ENCODE data around the gene SPRING1.

Gene SPRING1

GRCh38 chr12:116708826-116709756 lies 28.8 kb downstream of the SPRING1 start:
- H3K27ac ChIP-seq (ENCODE audit: low read depth, low read length): no peak overlapping the region
- peak overlapping the region; percentile 70 for H3K4me3 ChIP-seq (ENCODE audit: low read depth, low read length)
- no peaks in the 10 kb centered on the region for H3K36me3 ChIP-seq (ENCODE audit: insufficient read depth, low read length)
- peaks cover 18% of the 10 kb centered on the region for H3K27me3 ChIP-seq (ENCODE audit: insufficient read depth, low read length)
- H2AFZ ChIP-seq (ENCODE audit: low read length, unreplicated experiment): peak overlapping the region; percentile 92
- peaks cover 19% of the 10 kb centered on the region for H3K4me1 ChIP-seq (ENCODE audit: control insufficient read depth, insufficient read depth, low read length, unreplicated experiment)
- H3K79me2 ChIP-seq (ENCODE audit: control insufficient read depth, insufficient read depth, low read length, unreplicated experiment): no peaks in the 10 kb centered on the region

DNA sequence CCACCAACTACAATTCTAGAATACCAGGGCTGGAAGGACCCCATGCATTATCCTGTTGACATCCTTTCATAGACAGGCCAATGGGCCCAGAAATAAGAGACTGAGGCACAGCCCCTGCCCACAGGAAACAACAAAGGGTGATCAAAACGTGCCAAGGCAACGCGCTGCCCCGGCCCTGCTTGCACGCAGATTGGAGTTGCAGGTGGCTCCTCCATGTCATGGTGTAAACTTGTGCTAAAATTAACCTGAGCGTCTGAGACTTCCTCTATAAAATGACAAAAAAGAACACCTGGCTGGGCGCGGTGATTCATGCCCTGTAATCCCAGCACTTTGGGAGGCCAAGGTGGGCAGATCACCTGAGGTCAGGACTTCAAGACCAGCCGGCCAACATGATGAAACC lies 30.1 kb downstream of the SPRING1 start:
- H3K36me3 ChIP-seq (ENCODE audit: insufficient read depth, low read length): no peaks in the 10 kb centered on the region
- H3K4me1 ChIP-seq (ENCODE audit: control insufficient read depth, insufficient read depth, low read length, unreplicated experiment): peaks cover 9% of the 10 kb centered on the region
- H3K79me2 ChIP-seq (ENCODE audit: control insufficient read depth, insufficient read depth, low read length, unreplicated experiment): no peaks in the 10 kb centered on the region
- H3K27me3 ChIP-seq (ENCODE audit: insufficient read depth, low read length): peaks cover 18% of the 10 kb centered on the region
- no peak overlapping the region for H3K4me3 ChIP-seq (ENCODE audit: low read depth, low read length)
- H3K27ac ChIP-seq (ENCODE audit: low read depth, low read length): no peak overlapping the region
- H2AFZ ChIP-seq (ENCODE audit: low read length, unreplicated experiment): no peak overlapping the region

- H3K27ac ChIP-seq (ENCODE audit: low read depth, low read length): no peak overlapping the region
- no peaks in the 10 kb centered on the region for H3K79me2 ChIP-seq (ENCODE audit: control insufficient read depth, insufficient read depth, low read length, unreplicated experiment)
- no peaks in the 10 kb centered on the region for H3K36me3 ChIP-seq (ENCODE audit: insufficient read depth, low read length)
- H3K4me3 ChIP-seq (ENCODE audit: low read depth, low read length): no peak overlapping the region
- no peak overlapping the region for H2AFZ ChIP-seq (ENCODE audit: low read length, unreplicated experiment)
- no peaks in the 10 kb centered on the region for H3K27me3 ChIP-seq (ENCODE audit: insufficient read depth, low read length)
- H3K4me1 ChIP-seq (ENCODE audit: control insufficient read depth, insufficient read depth, low read length, unreplicated experiment): no peaks in the 10 kb centered on the region
These were observed 34.6 kb downstream of the SPRING1 start for GRCh38 chr12:116703214-116703795.

DNA sequence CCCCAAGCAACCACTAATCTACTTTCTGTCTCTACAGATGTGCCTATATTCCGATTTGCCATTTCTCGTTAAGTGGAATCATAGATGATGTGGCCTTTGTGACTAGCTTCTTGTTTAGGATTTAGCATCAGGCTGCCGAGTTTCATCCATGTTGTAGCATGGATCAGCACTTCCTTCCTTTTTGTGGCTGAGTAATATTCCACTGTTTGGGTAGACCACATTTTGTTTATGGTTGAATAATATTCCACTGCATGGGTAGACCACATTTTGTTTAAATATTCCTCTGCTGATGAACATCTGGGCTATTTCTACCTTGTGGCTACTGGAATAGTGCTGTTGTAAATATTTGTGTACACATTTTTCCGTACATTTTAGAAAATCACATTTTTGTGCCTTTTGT lies 36.4 kb downstream of the SPRING1 start:
- H3K36me3 ChIP-seq (ENCODE audit: insufficient read depth, low read length): no peaks in the 10 kb centered on the region

GRCh38 chr12:116700066-116700465 lies 37.8 kb downstream of the SPRING1 start:
- Histone ChIP-seq H3K36me3 (ENCODE audit: insufficient read depth, low read length) (no peaks in the 10 kb centered on the region), H3K4me3 (ENCODE audit: low read depth, low read length) (no peak overlapping the region), H2AFZ (ENCODE audit: low read length, unreplicated experiment) (no peak overlapping the region), H3K27ac (ENCODE audit: low read depth, low read length) (no peak overlapping the region), H3K27me3 (ENCODE audit: insufficient read depth, low read length) (peaks cover 3% of the 10 kb centered on the region), H3K4me1 (ENCODE audit: control insufficient read depth, insufficient read depth, low read length, unreplicated experiment) (no peaks in the 10 kb centered on the region), H3K79me2 (ENCODE audit: control insufficient read depth, insufficient read depth, low read length, unreplicated experiment) (no peaks in the 10 kb centered on the region)

More for the DNA sequence above, 36.4 kb downstream of the SPRING1 start:
- H3K4me1 ChIP-seq (ENCODE audit: control insufficient read depth, insufficient read depth, low read length, unreplicated experiment): no peaks in the 10 kb centered on the region
- no peaks in the 10 kb centered on the region for H3K79me2 ChIP-seq (ENCODE audit: control insufficient read depth, insufficient read depth, low read length, unreplicated experiment)
- no peak overlapping the region for H2AFZ ChIP-seq (ENCODE audit: low read length, unreplicated experiment)
- no peak overlapping the region for H3K27ac ChIP-seq (ENCODE audit: low read depth, low read length)
- H3K4me3 ChIP-seq (ENCODE audit: low read depth, low read length): no peak overlapping the region
- no peaks in the 10 kb centered on the region for H3K27me3 ChIP-seq (ENCODE audit: insufficient read depth, low read length)

DNA sequence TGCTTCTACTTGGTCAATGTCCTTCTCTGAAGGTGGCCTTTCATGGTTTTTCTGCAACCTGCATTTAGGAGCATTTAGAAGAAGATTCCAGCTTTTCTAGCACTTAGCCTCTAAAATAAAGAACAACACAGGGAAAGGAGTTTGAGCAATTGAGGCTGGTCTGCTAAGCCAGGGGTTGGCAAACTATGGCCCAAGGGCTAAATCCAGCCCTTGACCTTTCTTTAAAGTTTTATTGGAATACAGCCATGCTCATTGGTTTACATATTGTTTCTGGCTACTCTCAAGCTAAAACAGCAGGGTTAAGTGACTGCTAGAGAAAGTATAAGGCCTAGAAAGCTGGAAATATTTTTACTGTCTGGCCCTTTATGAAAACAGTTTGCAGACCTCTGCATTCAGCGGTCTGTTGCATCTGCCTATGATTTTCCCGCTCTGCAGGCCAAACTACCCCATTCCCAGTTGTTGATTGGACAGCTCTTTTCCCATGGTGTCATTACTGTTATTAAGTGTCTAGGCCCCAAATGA lies 39.3 kb downstream of the SPRING1 start:
- Histone ChIP-seq H3K27me3 (ENCODE audit: insufficient read depth, low read length) (peaks cover 17% of the 10 kb centered on the region), H3K4me1 (ENCODE audit: control insufficient read depth, insufficient read depth, low read length, unreplicated experiment) (no peaks in the 10 kb centered on the region), H3K79me2 (ENCODE audit: control insufficient read depth, insufficient read depth, low read length, unreplicated experiment) (no peaks in the 10 kb centered on the region), H3K36me3 (ENCODE audit: insufficient read depth, low read length) (no peaks in the 10 kb centered on the region), H3K27ac (ENCODE audit: low read depth, low read length) (no peak overlapping the region), H2AFZ (ENCODE audit: low read length, unreplicated experiment) (no peak overlapping the region), H3K4me3 (ENCODE audit: low read depth, low read length) (no peak overlapping the region)

- no peak overlapping the region for H3K4me3 ChIP-seq (ENCODE audit: low read depth, low read length)
- no peaks in the 10 kb centered on the region for H3K36me3 ChIP-seq (ENCODE audit: insufficient read depth, low read length)
- no peak overlapping the region for H3K27ac ChIP-seq (ENCODE audit: low read depth, low read length)
- no peaks in the 10 kb centered on the region for H3K4me1 ChIP-seq (ENCODE audit: control insufficient read depth, insufficient read depth, low read length, unreplicated experiment)
- peaks cover 22% of the 10 kb centered on the region for H3K27me3 ChIP-seq (ENCODE audit: insufficient read depth, low read length)
- H2AFZ ChIP-seq (ENCODE audit: low read length, unreplicated experiment): no peak overlapping the region
- no peaks in the 10 kb centered on the region for H3K79me2 ChIP-seq (ENCODE audit: control insufficient read depth, insufficient read depth, low read length, unreplicated experiment)
These were observed 39.8 kb downstream of the SPRING1 start for GRCh38 chr12:116698116-116698515.

GRCh38 chr12:116697716-116698115 lies 40.2 kb downstream of the SPRING1 start:
- Histone ChIP-seq H3K27me3 (ENCODE audit: insufficient read depth, low read length) (peaks cover 22% of the 10 kb centered on the region), H3K79me2 (ENCODE audit: control insufficient read depth, insufficient read depth, low read length, unreplicated experiment) (no peaks in the 10 kb centered on the region), H3K4me3 (ENCODE audit: low read depth, low read length) (no peak overlapping the region), H3K36me3 (ENCODE audit: insufficient read depth, low read length) (no peaks in the 10 kb centered on the region), H2AFZ (ENCODE audit: low read length, unreplicated experiment) (no peak overlapping the region), H3K4me1 (ENCODE audit: control insufficient read depth, insufficient read depth, low read length, unreplicated experiment) (no peaks in the 10 kb centered on the region), H3K27ac (ENCODE audit: low read depth, low read length) (no peak overlapping the region)

GRCh38 chr12:116697305-116697704 lies 40.6 kb downstream of the SPRING1 start:
- Histone ChIP-seq H3K4me1 (ENCODE audit: control insufficient read depth, insufficient read depth, low read length, unreplicated experiment) (no peaks in the 10 kb centered on the region), H3K27me3 (ENCODE audit: insufficient read depth, low read length) (peaks cover 22% of the 10 kb centered on the region), H3K27ac (ENCODE audit: low read depth, low read length) (no peak overlapping the region)

GRCh38 chr12:116695464-116695725 lies 42.5 kb downstream of the SPRING1 start:
- no peaks in the 10 kb centered on the region for H3K79me2 ChIP-seq (ENCODE audit: control insufficient read depth, insufficient read depth, low read length, unreplicated experiment)
- H3K27ac ChIP-seq (ENCODE audit: low read depth, low read length): no peak overlapping the region
- H3K4me3 ChIP-seq (ENCODE audit: low read depth, low read length): no peak overlapping the region
- H3K27me3 ChIP-seq (ENCODE audit: insufficient read depth, low read length): peaks cover 26% of the 10 kb centered on the region
- no peaks in the 10 kb centered on the region for H3K4me1 ChIP-seq (ENCODE audit: control insufficient read depth, insufficient read depth, low read length, unreplicated experiment)
- H2AFZ ChIP-seq (ENCODE audit: low read length, unreplicated experiment): no peak overlapping the region
- H3K36me3 ChIP-seq (ENCODE audit: insufficient read depth, low read length): no peaks in the 10 kb centered on the region

More at GRCh38 chr12:116697305-116697704, 40.6 kb downstream of the SPRING1 start:
- Histone ChIP-seq H3K36me3 (ENCODE audit: insufficient read depth, low read length) (no peaks in the 10 kb centered on the region), H2AFZ (ENCODE audit: low read length, unreplicated experiment) (no peak overlapping the region), H3K4me3 (ENCODE audit: low read depth, low read length) (no peak overlapping the region), H3K79me2 (ENCODE audit: control insufficient read depth, insufficient read depth, low read length, unreplicated experiment) (no peaks in the 10 kb centered on the region)

All from ACC112 (cell line).